Measurements from ENCODE around the gene CR2. TPM values are rescaled to one million over a fixed set of nuclear protein-coding genes. Genes with fewer than 3 reads are reported as not detected.
"Not testable (repeated sequence)": the region's sequence is repeated elsewhere in the genome, so short reads cannot be mapped to it uniquely, and the experiment has no call there.

CR2 gene
- total RNA-seq, 1 experiment from 2014 or later, result not detected

DNA sequence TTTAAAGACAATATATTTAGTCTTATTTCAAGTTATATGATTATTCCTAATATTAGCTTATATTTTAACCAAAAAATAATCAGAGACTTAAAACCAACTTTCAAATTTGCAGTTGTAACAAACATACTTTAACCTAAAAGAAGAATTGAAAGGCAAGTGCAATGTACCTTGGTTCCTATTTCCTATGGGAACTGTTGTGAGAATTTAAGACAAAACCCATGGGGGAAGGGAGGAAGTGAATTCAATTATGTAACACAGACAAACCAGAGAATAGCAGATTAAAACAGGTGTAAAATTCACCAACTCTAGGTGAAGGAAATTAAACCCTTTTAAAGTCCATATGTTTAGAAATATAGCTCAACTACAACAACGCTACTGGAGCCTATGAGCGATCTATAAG, 22.6 kb upstream of the CR2 start:
- Histone ChIP-seq H3K4me1 (ENCODE audit: low read length) (peaks cover 22% of the 10 kb centered on the region), H3K27me3 (ENCODE audit: low read length) (no peaks in the 10 kb centered on the region), H2AFZ (ENCODE audit: low read length) (no peak overlapping the region), H3K4me3 (ENCODE audit: low read length) (no peak overlapping the region), H4K20me1 (ENCODE audit: insufficient read depth, low read depth, low read length) (no peaks in the 10 kb centered on the region), H3K9me3 (ENCODE audit: low read length) (no peaks in the 10 kb centered on the region), H3K9me2 (replicated peaks; ENCODE audit: insufficient read depth, low read length) (no peaks in the 10 kb centered on the region), H3K4me2 (ENCODE audit: low read depth, low read length, poor library complexity, severe bottlenecking) (peak overlapping the region; percentile 17), H3K27ac (ENCODE audit: low read length) (no peak overlapping the region), H3K79me2 (ENCODE audit: low read length) (no peaks in the 10 kb centered on the region), H3K36me3 (ENCODE audit: insufficient read depth, low read length) (no peaks in the 10 kb centered on the region), H3K9ac (ENCODE audit: low read length) (no peak overlapping the region)
- DNase-seq, result no peak

DNA sequence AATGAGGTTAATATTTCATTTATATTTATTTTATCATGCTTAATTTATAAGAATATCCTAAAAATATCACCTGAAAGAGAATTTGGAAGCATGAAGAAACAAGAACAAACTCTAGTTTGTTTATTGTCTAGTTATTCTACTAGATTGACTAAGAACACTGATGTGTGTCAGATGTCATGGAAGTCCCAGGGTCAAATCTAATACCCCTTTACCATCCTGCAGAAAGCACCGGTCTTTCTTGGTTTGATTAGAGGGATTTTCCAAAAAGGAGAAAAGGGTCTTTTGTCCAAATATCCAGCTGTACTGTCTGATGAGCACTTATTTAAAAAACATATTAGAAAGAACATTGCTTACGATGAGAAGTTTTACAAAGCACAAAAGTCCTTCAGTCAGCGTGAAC, 20.7 kb upstream of the CR2 start:
- no peak overlapping the region for H3K4me3 ChIP-seq (ENCODE audit: low read length)
- no peaks in the 10 kb centered on the region for H3K36me3 ChIP-seq (ENCODE audit: insufficient read depth, low read length)
- no peaks in the 10 kb centered on the region for H3K27me3 ChIP-seq (ENCODE audit: low read length)
- no peak overlapping the region for H2AFZ ChIP-seq (ENCODE audit: low read length)
- H3K9ac ChIP-seq (ENCODE audit: low read length), result no peak overlapping the region
- H4K20me1 ChIP-seq (ENCODE audit: insufficient read depth, low read depth, low read length), result no peaks in the 10 kb centered on the region
- H3K27ac ChIP-seq (ENCODE audit: low read length), result no peak overlapping the region
- H3K9me3 ChIP-seq (ENCODE audit: low read length), result no peaks in the 10 kb centered on the region
- no peaks in the 10 kb centered on the region for H3K79me2 ChIP-seq (ENCODE audit: low read length)
- DNase-seq, result no peak
- H3K9me2 ChIP-seq (replicated peaks; ENCODE audit: insufficient read depth, low read length), result no peaks in the 10 kb centered on the region
- no peak overlapping the region for H3K4me2 ChIP-seq (ENCODE audit: low read depth, low read length, poor library complexity, severe bottlenecking)
- peaks cover 22% of the 10 kb centered on the region for H3K4me1 ChIP-seq (ENCODE audit: low read length)

GRCh38 chr1:207436746-207437145, 17.4 kb upstream of the CR2 start:
- H3K9me2 ChIP-seq (replicated peaks; ENCODE audit: insufficient read depth, low read length); H3K4me2 ChIP-seq (ENCODE audit: low read depth, low read length, poor library complexity, severe bottlenecking); H3K4me1 ChIP-seq (ENCODE audit: low read length); H2AFZ ChIP-seq (ENCODE audit: low read length); H3K27me3 ChIP-seq (ENCODE audit: low read length); DNase-seq; H3K36me3 ChIP-seq (ENCODE audit: insufficient read depth, low read length); H3K4me3 ChIP-seq (ENCODE audit: low read length); H3K9ac ChIP-seq (ENCODE audit: low read length); H3K9me3 ChIP-seq (ENCODE audit: low read length); H4K20me1 ChIP-seq (ENCODE audit: insufficient read depth, low read depth, low read length); H3K27ac ChIP-seq (ENCODE audit: low read length); H3K79me2 ChIP-seq (ENCODE audit: low read length): not testable (repeated sequence)

- H2AFZ ChIP-seq (ENCODE audit: low read length), result no peak overlapping the region
- H3K27me3 ChIP-seq (ENCODE audit: low read length), result no peaks in the 10 kb centered on the region
- H3K4me1 ChIP-seq (ENCODE audit: low read length), result no peaks in the 10 kb centered on the region
- H3K27ac ChIP-seq (ENCODE audit: low read length), result no peak overlapping the region
- no peaks in the 10 kb centered on the region for H3K9me2 ChIP-seq (replicated peaks; ENCODE audit: insufficient read depth, low read length)
- no peak overlapping the region for H3K9ac ChIP-seq (ENCODE audit: low read length)
- no peaks in the 10 kb centered on the region for H3K79me2 ChIP-seq (ENCODE audit: low read length)
- H3K36me3 ChIP-seq (ENCODE audit: insufficient read depth, low read length), result no peaks in the 10 kb centered on the region
- no peak overlapping the region for H3K4me2 ChIP-seq (ENCODE audit: low read depth, low read length, poor library complexity, severe bottlenecking)
- no peaks in the 10 kb centered on the region for H4K20me1 ChIP-seq (ENCODE audit: insufficient read depth, low read depth, low read length)
- H3K4me3 ChIP-seq (ENCODE audit: low read length), result no peak overlapping the region
- no peaks in the 10 kb centered on the region for H3K9me3 ChIP-seq (ENCODE audit: low read length)
- no peak for DNase-seq
Measured at GRCh38 chr1:207440626-207441025, 13.5 kb upstream of the CR2 start.

DNA sequence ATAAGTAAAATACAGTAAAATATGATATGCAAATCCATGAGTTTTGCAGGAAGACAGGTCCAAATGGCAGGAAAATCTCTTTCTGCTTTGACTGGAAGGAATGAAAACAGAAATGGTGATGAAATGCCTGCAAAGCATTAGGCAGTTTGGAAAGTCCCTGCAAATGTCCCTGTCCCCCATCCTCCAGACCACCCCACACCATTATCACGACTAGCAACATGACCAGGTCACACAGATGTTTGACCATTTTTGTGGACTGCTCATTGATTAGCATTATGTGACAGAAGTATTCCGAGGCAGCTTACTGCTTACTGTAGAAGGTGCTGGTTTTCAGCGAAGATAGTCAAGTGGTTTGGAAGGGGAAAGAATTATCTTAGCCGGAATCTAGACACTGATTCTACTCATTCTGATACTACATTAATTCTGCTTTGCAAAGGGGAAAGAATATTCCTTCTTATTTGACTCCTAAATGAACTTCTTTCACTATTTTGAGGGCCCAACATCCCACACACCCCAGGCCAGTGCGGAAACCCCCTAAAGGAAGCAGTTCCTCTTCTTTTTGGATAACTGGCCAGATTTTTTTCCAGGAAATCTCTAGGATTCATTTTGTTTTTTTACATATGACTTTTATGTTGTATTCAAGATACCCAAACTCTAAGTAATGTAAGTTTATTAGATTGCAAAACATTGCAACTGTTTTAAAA, 9.5 kb upstream of the CR2 start:
- no peaks in the 10 kb centered on the region for H3K36me3 ChIP-seq (ENCODE audit: insufficient read depth, low read length)
- H4K20me1 ChIP-seq (ENCODE audit: insufficient read depth, low read depth, low read length), result no peaks in the 10 kb centered on the region
- no peaks in the 10 kb centered on the region for H3K9me3 ChIP-seq (ENCODE audit: low read length)
- no peak overlapping the region for H3K4me3 ChIP-seq (ENCODE audit: low read length)
- no peaks in the 10 kb centered on the region for H3K4me1 ChIP-seq (ENCODE audit: low read length)
- no peaks in the 10 kb centered on the region for H3K79me2 ChIP-seq (ENCODE audit: low read length)
- no peak overlapping the region for H2AFZ ChIP-seq (ENCODE audit: low read length)
- H3K9ac ChIP-seq (ENCODE audit: low read length), result no peak overlapping the region
- no peak overlapping the region for H3K27ac ChIP-seq (ENCODE audit: low read length)
- no peak overlapping the region for H3K4me2 ChIP-seq (ENCODE audit: low read depth, low read length, poor library complexity, severe bottlenecking)
- no peak for DNase-seq
- H3K27me3 ChIP-seq (ENCODE audit: low read length), result no peaks in the 10 kb centered on the region
- no peaks in the 10 kb centered on the region for H3K9me2 ChIP-seq (replicated peaks; ENCODE audit: insufficient read depth, low read length)

GRCh38 chr1:207453710-207454045, 450 bp upstream of the CR2 start:
- no peak overlapping the region for H3K4me2 ChIP-seq (ENCODE audit: low read depth, low read length, poor library complexity, severe bottlenecking)
- no peaks in the 10 kb centered on the region for H3K36me3 ChIP-seq (ENCODE audit: insufficient read depth, low read length)
- no peak overlapping the region for H3K9ac ChIP-seq (ENCODE audit: low read length)
- no peaks in the 10 kb centered on the region for H3K27me3 ChIP-seq (ENCODE audit: low read length)
- H3K4me1 ChIP-seq (ENCODE audit: low read length), result peaks cover 9% of the 10 kb centered on the region
- no peak overlapping the region for H3K27ac ChIP-seq (ENCODE audit: low read length)
- H3K9me3 ChIP-seq (ENCODE audit: low read length), result no peaks in the 10 kb centered on the region
- DNase-seq, result no peak
- no peaks in the 10 kb centered on the region for H3K9me2 ChIP-seq (replicated peaks; ENCODE audit: insufficient read depth, low read length)
- no peaks in the 10 kb centered on the region for H3K79me2 ChIP-seq (ENCODE audit: low read length)
- H3K4me3 ChIP-seq (ENCODE audit: low read length), result no peak overlapping the region
- H2AFZ ChIP-seq (ENCODE audit: low read length), result no peak overlapping the region
- H4K20me1 ChIP-seq (ENCODE audit: insufficient read depth, low read depth, low read length), result no peaks in the 10 kb centered on the region

GRCh38 chr1:207455183-207455754, 1.1 kb downstream of the CR2 start:
- Histone ChIP-seq H3K9ac (ENCODE audit: low read length) (no peak overlapping the region), H3K4me2 (ENCODE audit: low read depth, low read length, poor library complexity, severe bottlenecking) (no peak overlapping the region), H2AFZ (ENCODE audit: low read length) (no peak overlapping the region), H3K36me3 (ENCODE audit: insufficient read depth, low read length) (no peaks in the 10 kb centered on the region), H3K27me3 (ENCODE audit: low read length) (no peaks in the 10 kb centered on the region), H3K4me1 (ENCODE audit: low read length) (peaks cover 9% of the 10 kb centered on the region), H3K9me2 (replicated peaks; ENCODE audit: insufficient read depth, low read length) (no peaks in the 10 kb centered on the region), H4K20me1 (ENCODE audit: insufficient read depth, low read depth, low read length) (no peaks in the 10 kb centered on the region), H3K4me3 (ENCODE audit: low read length) (no peak overlapping the region), H3K9me3 (ENCODE audit: low read length) (no peaks in the 10 kb centered on the region), H3K79me2 (ENCODE audit: low read length) (no peaks in the 10 kb centered on the region), H3K27ac (ENCODE audit: low read length) (no peak overlapping the region)
- no peak for DNase-seq

GRCh38 chr1:207458414-207458813, 4.3 kb downstream of the CR2 start:
- H3K4me3 ChIP-seq (ENCODE audit: low read length), result no peak overlapping the region
- DNase-seq, result no peak
- H4K20me1 ChIP-seq (ENCODE audit: insufficient read depth, low read depth, low read length), result no peaks in the 10 kb centered on the region
- no peak overlapping the region for H3K4me2 ChIP-seq (ENCODE audit: low read depth, low read length, poor library complexity, severe bottlenecking)
- peaks cover 9% of the 10 kb centered on the region for H3K4me1 ChIP-seq (ENCODE audit: low read length)
- no peaks in the 10 kb centered on the region for H3K79me2 ChIP-seq (ENCODE audit: low read length)
- H3K27ac ChIP-seq (ENCODE audit: low read length), result no peak overlapping the region
- H3K36me3 ChIP-seq (ENCODE audit: insufficient read depth, low read length), result no peaks in the 10 kb centered on the region
- no peaks in the 10 kb centered on the region for H3K27me3 ChIP-seq (ENCODE audit: low read length)
- H3K9me3 ChIP-seq (ENCODE audit: low read length), result no peaks in the 10 kb centered on the region
- H3K9ac ChIP-seq (ENCODE audit: low read length), result no peak overlapping the region
- no peaks in the 10 kb centered on the region for H3K9me2 ChIP-seq (replicated peaks; ENCODE audit: insufficient read depth, low read length)
- no peak overlapping the region for H2AFZ ChIP-seq (ENCODE audit: low read length)
